Measurements from ENCODE around the gene ADGRG3. TPM values are rescaled to one million over a fixed set of nuclear protein-coding genes. Genes with fewer than 3 reads are reported as not detected.
A peak's percentile ranks its signal among the peaks of the same experiment; 100 is the strongest.

ADGRG3 gene
- total RNA-seq, 1 experiment from 2014 or later, result not detected

- TF ChIP-seq EGR1 (IDR thresholded peaks at IDR 0.05; ENCODE audit: low read depth) (peak; percentile 78), SRF (IDR thresholded peaks at IDR 0.05; ENCODE audit: low read depth) (peak; percentile 99), POLR2AphosphoS5 (IDR thresholded peaks at IDR 0.05; ENCODE audit: low read depth, low read length) (peak; percentile 87), EZH2phosphoT487 (IDR thresholded peaks at IDR 0.05; ENCODE audit: borderline replicate concordance) (no peak), ELF1 (IDR thresholded peaks at IDR 0.05; ENCODE audit: borderline replicate concordance, low read depth) (no peak; the same call in 1 of the 2 replicates)
These were observed 67.0 kb downstream of the ADGRG3 start (continued) for GRCh38 chr16:57734925-57735754.

- H3K4me3 ChIP-seq (replicated peaks in 1 of 2; ENCODE audit: low read depth in 1 of 2, low read length in 2 of 2), result peak within 1 kb of the TSS; percentile 91 to 96
- POLR2A ChIA-PET, result interaction anchor here (0.9 to 1.5 kb wide), 8 partner anchors 10 to 265 kb away, joined by 3 to 7 read pairs (median 3); partner anchors contain the start of gene USB1
- peak within 1 kb of the TSS; percentile 93 for H3K4me2 ChIP-seq (ENCODE audit: low read length)
- peaks cover 10% of the 10 kb centered on the region; the same call in 1 of the 2 replicates for H3K79me2 ChIP-seq (ENCODE audit: insufficient read depth, low read length)
- H3K4me1 ChIP-seq (ENCODE audit: control insufficient read depth in 1 of 2, insufficient read depth in 2 of 2, low read length in 2 of 2), result peaks cover 8 to 24% of the 10 kb centered on the region in 2 experiments
- ATAC-seq, result no peak; the same call in 1 of the 2 replicates
- peak within 1 kb of the TSS; percentile 79 for H3K27ac ChIP-seq (ENCODE audit: low read depth, low read length)
- no peaks in the 10 kb centered on the region for H3K27me3 ChIP-seq (ENCODE audit: insufficient read depth, low read length)
- no peaks in the 10 kb centered on the region for H4K20me1 ChIP-seq (ENCODE audit: insufficient read depth)
- CTCF ChIA-PET, result interaction anchor here (0.9 to 2.5 kb wide), 7 partner anchors 13 to 160 kb away, joined by 3 to 10 read pairs (median 4); no protein-coding TSS in a partner anchor
- RAD21 ChIA-PET (ENCODE audit: low non-redundant PET in 1 of 2, low total read pairs in 2 of 2, uncharacterized antibody in 2 of 2, unreplicated experiment in 2 of 2), result interaction anchor here (1.0 to 1.3 kb wide), 3 partner anchors 127 to 145 kb away, joined by 3 to 5 read pairs (median 3); no protein-coding TSS in a partner anchor
- no peak for DNase-seq (ENCODE audit: low read depth, low spot score)
- H3K9me3 ChIP-seq (ENCODE audit: control insufficient read depth in 1 of 2, insufficient read depth in 1 of 2, low read depth in 1 of 2, low read length in 2 of 2), result no peaks in the 10 kb centered on the region
- no peak for TF ChIP-seq EZH2 (IDR thresholded peaks at IDR 0.05)
- no peak for TF ChIP-seq FOSL1 (IDR thresholded peaks at IDR 0.05; ENCODE audit: low read depth)
- no peak for TF ChIP-seq EZH2phosphoT487 (IDR thresholded peaks at IDR 0.05; ENCODE audit: borderline replicate concordance)
- no peak for TF ChIP-seq POLR2A (IDR thresholded peaks at IDR 0.05; ENCODE audit: borderline replicate concordance, extremely low read depth, insufficient read depth, insufficient read length)
- H2AFZ ChIP-seq (ENCODE audit: low read depth, low read length, poor library complexity, severe bottlenecking), result no peak within 1 kb of the TSS
- no peaks in the 10 kb centered on the region for H3K9me2 ChIP-seq (ENCODE audit: insufficient read depth)
- H3K36me3 ChIP-seq (ENCODE audit: control insufficient read depth in 1 of 2, insufficient read depth in 2 of 2, low read length in 2 of 2), result no peaks in the 10 kb centered on the region
- no TSS peak for BruUV-seq (replicated peaks)
- intact Hi-C loops (cut with micrococcal nuclease), result loop anchor here (5.0 kb wide), 1 partner anchor 144 kb away; no protein-coding TSS in a partner anchor
- H3K9ac ChIP-seq (ENCODE audit: low read length), result peak within 1 kb of the TSS; percentile 94
These were observed 67.8 kb downstream of the ADGRG3 start, which contains the start of gene KATNB1 for GRCh38 chr16:57735755-57736418. KATNB1 (plus strand) TSS chr16:57735770; CDS start chr16:57737244, 1,474 bp downstream.

Data from HCT116 (cell line).